ACHN (cell line): ENCODE data around the gene TSPAN15.

Experiments used
- DNase-seq: peaks from one replicate; pipeline ENCODE4 v3.0.0-alpha.2; 2015
- in situ Hi-C: cut with HindIII; loops from 2 replicates; pipeline ENCODE4 v1.10.0; 2017; ENCODE audit warnings: low sequenced_read_pairs, low pct_ligation_motif_present, low pct_unique_long_range_greater_than_20kb

TSPAN15 gene

DNA sequence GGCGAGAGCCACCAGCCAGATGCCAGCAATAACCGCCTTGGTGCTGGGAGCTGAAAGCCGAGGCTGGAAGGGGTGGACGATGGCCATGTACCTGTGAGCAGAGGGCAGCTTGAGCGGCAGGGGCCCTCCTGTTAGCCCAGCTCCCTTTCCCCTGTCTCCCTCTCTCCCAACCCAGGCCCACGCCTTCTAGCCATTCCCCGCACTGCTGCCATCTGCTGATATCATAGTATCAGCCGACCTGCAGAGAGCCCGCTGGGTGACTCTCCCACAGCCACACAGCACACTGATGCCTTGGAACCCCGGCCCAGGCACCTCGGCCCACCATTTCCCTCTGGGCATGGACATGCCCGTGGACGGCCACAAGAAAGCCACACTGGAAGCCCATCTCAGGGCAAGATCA is 36.2 kb upstream of the TSPAN15 start:
- in situ Hi-C loops, result no loop called here
- DNase-seq, result no peak

DNA sequence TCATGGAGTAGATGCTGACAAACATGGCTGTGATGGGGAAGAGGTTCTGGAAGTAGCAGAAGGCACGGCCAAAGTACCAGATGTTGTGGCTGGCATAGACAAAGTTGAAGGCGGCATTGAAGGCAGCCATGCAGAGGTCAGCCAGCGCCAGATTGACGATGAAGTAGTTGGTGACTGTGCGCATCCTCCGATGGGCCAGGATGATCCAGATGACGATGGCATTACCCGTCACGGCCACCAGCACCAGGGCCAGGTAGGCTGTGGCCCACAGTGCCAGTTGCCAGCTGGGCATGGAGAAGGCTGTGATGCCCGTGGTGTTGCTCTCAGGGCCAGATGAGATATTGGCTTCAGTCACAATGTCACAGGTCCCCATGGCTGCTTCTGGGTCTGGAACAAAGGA is 35.3 kb upstream of the TSPAN15 start:
- in situ Hi-C loops, result no loop called here
- no peak for DNase-seq

DNA sequence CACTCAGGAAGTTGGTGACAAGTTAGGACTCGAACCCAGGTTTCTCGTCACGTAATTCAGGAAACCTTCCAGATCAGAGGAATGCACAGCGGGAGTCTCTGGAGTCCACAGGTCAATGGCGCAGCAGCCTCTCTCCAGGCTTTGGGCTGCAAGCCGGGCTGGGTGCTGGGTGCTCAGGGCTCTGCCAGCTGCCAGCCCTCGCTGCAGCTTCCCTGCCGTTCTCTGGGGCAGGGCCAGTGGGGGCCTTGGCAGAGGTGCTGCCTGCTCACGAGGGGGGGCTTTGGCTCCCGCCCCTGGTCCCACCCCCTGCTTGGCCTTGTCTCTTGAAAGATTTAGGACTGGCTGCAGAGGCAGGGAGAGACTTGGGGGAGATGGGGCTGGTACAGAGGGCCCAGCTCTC is 34.6 kb upstream of the TSPAN15 start, which contains the start of gene TACR2:
TACR2 (minus strand) TSS at position 224 of the 400 bp plus-strand sequence. CDS start 595 bp downstream, outside the sequence.
- in situ Hi-C loops, result no loop called here
- DNase-seq, result no peak

DNA sequence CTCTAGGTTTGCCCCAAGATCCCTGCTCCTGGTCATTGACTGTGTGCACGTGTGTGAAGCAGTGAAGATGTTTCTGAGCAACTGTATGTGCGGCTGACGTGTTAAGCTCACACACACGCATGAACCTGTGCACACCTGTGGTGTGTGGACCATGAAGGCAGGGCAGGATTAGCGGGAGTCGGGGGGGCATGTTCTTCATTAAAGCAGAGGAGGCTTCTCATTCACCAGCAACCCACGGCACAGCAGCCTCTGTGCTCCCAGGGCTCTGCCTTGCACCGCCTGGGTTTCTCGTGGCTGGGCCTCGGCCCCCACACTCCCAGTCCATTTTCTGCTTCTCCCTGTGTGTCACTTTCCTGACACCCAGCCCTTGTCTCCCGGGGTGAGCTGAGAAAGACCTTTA is 33.7 kb upstream of the TSPAN15 start:
- in situ Hi-C loops, result no loop called here
- no peak for DNase-seq

DNA sequence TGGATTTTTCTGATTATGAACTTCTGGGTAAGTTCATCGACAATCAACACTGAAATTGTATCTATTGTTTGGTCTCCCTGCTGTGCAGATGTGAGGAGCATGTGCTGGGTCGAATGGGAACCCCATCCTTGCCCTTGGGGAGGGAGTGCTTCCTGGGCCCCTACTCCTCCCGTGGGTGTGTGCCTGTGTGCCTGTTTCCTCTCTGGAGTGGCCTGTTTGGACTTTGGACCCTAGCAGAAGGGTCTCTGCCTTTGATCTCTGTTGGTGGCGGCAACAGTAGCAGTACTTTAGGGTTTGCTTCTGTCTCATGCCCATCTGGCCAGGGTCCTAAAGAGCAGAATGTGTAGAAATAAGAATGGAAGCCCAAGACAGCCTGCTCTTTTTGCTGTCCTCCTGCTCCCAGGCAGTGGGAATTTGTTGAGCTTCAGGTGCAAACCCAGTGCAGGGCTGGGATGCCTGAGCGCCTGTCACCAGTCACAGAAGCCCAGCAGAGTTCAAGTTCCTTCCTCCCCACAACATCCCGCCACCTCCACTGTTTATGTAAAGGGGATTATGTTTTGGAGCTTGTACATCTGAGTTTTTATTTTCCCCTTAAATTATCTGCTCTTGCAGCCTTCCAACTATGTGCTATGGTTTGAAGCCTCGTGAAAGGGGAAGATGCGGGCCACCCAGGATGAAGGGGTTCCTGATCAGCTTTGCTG is 33.1 kb upstream of the TSPAN15 start:
- in situ Hi-C loops, result no loop called here

DNA sequence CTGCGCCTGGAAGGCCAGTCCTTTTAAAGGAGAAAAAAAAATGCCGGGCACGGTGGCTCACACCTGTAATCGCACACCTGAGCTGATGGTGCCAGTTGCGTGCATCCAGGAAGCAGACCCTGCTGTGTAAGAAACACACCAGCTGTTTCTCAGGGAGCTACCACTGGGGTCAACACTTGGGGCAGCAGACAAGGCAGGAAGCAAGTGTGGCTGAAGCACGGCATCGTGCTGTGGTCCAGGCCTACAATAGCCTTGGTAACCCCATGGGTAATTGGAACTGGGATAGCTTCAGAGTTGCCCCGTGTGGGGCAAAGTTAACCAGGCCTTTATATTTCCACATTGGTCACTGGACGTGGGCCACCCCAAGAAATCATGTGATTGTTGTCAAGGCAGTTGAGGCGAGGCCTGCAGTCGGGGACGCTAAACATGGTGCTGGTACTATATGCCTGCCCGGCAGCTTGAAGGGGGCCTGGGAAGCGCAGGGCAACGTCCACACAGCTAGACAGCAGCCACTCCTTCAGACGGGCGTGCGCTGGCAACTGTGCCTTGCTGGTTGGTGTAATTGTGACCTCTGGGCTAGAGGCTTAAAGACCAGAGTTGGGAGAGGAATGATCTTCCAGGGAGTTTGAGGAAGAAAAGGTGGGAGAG is 32.0 kb upstream of the TSPAN15 start:
- DNase-seq, result no peak
- in situ Hi-C loops, result no loop called here

More for the DNA sequence above, 33.1 kb upstream of the TSPAN15 start:
- DNase-seq, result no peak

DNA sequence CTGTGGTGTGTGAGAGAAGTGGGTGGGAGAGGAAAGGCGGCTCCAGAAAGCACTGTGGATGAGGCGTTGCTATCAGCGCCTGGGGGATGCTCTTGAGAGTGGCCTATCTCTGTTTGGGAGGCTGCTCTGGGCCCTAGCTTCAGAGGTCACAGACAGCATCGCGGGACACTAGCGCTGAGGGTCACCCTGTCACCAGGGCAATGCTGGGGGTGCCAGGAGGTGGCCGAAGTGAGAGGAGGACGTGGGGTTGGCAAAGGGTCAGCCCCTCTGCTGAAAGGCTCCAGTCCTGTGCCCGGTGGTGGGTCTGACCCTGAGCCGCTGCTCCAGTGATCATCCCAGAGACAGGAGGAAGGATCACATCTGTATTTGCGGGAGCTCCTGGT is 31.5 kb upstream of the TSPAN15 start:
- in situ Hi-C loops, result loop anchor here (10.0 kb wide), 2 partner anchors 75 to 215 kb away; partner anchors contain the start of gene FAM241B
- DNase-seq, result no peak

DNA sequence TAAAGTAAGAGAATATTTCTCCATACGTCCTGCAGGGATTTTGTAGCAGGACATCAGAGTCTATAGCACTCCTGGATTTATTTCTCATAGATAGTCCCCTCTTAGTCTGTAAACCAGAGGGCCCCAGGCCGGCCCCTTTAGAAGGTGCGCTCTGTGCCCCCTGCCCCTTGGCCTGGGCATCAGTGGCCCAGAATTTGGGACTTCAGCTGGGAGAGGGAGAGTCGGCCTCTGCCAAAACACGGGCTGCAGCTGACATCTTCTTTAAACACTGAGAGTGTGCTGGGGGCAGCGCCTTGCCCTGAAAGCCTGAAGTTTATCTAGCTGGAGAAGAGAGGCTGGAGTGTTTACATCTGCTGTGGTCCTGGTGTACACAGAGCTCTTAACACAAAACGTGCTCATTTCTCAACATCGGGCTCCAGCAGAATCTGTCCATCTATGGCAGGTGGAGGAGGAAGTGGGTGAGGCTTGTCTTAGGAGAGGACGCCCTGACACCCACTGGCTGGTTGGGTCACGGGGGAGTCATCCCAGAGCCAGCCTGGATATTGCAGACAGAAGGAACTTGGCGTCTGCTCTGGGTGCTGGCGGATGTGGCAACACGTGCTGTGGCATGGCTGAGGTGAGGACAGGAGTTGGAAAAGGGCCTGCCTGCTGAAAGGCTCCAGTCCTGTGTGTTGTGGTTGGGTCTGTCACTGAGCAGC is 29.5 kb upstream of the TSPAN15 start:
- DNase-seq, result no peak
- in situ Hi-C loops, result loop anchor here (10.0 kb wide), 2 partner anchors 73 to 213 kb away; partner anchors contain the start of gene FAM241B

DNA sequence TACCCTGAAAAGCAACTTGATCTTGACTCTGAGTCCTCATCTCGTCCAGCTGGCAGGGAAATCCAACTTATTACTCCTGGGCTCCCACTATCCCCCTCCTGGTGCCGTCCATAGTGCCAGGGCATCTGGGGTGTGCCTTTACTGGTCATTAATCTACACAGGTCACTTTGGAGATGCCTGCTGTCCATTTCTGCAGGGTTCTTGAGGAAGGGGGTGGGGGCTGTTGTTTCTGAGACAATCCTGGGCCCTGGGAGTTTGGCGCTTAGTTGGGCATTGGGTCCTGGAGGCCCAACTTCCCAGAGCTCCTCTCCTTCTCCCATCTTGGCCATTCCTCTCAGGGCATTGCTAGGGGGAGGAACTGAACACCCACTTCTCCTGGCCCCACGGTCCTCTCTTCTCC is 28.6 kb upstream of the TSPAN15 start:
- in situ Hi-C loops, result loop anchor here (10.0 kb wide), 2 partner anchors 72 to 212 kb away; partner anchors contain the start of gene FAM241B
- DNase-seq, result no peak

DNA sequence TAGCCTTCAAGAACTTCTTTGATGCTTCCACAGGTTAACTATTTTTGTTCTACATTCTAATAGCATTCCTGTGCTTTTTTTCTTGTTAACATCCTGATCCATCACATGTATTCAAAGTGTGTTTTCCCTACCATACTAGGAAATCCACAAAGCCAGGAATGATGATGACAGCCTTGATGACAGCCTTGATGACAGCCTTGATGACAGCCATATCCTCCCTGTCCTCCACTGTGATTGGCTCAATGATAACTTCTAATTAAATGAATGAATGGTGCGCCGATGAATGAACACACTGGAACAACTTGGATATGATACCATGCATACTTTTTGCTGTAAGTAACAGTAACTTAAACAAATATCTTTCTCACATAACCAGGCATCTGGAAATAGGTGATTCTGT is 26.2 kb upstream of the TSPAN15 start:
- DNase-seq, result no peak
- in situ Hi-C loops, result loop anchor here (10.0 kb wide), 2 partner anchors 70 to 210 kb away; partner anchors contain the start of gene FAM241B

DNA sequence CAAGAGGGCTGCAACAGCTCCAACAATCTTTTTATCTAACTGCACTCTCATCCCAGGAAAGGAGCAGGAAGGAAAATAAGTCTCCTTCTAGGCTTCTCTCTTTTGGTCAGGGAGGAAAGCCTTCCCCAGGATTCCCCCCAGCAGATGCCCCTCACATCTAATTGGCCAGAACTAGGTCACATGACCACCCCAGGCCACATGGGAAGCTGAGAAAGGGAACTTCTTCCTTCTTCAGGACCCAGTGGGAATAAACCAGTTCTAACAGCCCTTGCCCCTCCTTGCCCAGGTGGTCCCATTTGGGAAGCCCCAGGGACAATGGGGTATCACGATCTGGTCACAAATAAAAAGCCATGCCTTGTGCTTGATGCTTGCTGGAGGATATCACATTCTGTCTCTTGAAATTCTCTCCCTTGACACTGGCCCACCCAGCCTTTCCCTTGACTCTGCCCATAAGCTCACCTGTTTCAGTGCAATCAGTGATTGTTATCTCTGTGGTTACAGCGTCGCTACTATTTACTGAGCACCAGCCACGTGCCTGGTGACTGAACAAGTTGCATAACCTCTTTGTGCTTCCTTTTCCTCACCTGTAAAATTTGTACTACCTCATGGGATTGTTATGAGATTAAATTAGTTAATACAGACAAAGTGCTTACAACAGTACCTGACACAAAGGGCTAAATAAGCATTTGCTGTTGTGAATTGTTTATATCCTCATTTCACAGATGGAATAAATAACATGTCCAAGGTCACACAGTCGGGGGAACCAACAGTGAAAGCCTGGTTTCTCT is 25.6 kb upstream of the TSPAN15 start:
- in situ Hi-C loops, result loop anchor here (10.0 kb wide), 2 partner anchors 69 to 209 kb away; partner anchors contain the start of gene FAM241B
- no peak for DNase-seq

DNA sequence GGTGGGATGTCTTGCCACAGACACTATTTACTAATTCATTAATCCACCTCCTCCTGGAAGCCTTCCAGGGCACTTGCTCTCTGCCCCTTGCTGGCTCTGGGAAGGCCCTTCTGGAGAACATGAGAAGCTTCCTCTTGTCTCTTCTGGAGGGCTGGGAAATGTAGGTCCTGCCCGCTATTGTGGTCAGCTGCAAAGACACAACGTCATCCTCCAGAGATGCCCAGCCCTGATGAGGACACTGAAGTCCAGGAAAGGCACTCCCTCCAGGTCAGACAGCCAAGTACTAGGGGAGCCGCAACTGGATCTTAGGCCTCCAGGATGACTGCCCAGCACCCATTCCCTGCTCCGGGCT is 24.9 kb upstream of the TSPAN15 start:
- in situ Hi-C loops, result loop anchor here (10.0 kb wide), 2 partner anchors 68 to 208 kb away; partner anchors contain the start of gene FAM241B
- DNase-seq, result no peak

DNA sequence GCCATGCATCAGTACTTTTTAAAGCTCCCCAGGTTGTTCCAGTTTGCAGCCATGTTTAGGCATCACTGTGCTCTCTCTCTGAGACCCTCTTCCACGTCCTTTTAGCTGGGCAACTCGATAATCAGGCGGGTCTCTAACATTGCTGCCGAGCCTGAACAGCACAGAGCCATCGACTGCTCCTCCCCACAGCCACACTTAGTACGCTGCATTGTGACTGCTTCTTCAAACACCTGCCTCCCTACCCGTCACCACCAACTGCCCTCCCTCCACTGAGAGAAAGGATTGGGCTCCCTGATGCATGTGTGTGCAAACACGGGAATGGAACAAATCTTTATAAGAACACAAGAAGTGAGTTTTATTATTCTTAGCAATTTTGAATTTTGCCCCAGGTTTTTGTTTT is 23.1 kb upstream of the TSPAN15 start:
- no peak for DNase-seq

DNA sequence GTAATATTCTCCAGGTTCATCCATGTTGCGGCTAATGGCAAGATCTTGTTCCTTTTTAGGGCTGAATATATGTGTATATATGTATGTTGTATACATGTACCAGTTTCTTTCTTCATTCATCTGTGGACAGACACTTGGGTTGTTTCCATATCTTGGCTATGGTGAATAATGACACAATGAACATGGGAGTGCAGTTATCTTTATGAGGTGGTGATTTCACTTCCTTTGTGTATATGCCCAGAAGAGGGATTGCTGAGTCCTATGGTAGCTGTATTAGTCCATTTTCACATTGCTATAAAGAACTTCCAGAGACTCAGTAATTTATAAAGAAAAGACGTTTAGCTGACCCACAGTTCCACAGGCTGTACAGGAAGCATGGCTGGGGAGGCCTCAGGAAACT is 17.1 kb upstream of the TSPAN15 start:
- no peak for DNase-seq
- in situ Hi-C loops, result no loop called here

More for the DNA sequence above, 23.1 kb upstream of the TSPAN15 start:
- in situ Hi-C loops, result loop anchor here (10.0 kb wide), 2 partner anchors 67 to 207 kb away; partner anchors contain the start of gene FAM241B

DNA sequence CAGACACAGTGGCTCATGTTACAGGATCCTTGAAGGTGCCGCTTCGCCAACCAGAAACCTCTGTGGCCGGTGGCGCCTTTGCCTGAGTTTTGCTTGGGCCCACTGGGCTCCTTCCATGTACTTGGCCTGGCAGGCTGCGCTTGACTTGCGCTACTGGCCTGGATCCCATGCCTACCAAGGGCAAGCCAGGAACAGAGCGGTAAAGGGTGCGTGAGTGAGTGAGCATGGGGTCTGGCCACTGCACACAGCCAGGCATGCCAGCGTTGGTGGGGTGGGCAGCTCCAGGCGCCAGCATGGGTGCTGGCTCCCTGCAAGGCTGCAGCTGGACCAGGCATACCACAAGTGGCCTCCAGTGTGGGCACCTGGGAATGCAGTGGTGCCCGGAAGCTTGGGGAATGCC is 16.3 kb upstream of the TSPAN15 start:
- DNase-seq, result no peak
- in situ Hi-C loops, result no loop called here

DNA sequence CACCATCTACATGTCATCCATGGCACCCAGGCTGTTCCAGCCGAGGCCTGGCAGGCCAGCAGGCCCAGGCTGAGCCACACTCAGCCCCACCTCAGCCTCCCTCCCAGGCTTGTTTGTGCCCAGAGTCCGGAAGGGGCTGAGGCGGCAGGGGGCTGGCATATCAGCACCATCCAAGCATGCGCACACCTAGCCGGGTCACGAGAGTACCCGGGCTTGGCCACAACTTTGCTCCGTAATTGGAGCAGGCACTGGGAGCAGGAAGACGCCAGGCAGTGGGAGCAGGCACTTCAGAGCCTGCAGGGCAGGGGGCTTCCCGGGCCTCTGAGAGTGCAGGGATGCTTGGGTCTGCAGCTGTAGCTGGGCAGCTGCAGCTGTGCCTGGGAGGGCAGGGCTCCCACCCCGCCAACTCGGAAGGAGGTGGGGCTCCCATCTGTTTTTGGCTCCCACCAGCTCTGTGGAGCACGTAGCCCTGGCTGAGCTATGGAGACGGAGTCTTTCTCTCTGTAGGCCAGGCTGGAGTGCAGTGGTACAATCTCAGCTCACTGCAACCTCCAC is 15.2 kb upstream of the TSPAN15 start:
- no peak for DNase-seq
- in situ Hi-C loops, result no loop called here

DNA sequence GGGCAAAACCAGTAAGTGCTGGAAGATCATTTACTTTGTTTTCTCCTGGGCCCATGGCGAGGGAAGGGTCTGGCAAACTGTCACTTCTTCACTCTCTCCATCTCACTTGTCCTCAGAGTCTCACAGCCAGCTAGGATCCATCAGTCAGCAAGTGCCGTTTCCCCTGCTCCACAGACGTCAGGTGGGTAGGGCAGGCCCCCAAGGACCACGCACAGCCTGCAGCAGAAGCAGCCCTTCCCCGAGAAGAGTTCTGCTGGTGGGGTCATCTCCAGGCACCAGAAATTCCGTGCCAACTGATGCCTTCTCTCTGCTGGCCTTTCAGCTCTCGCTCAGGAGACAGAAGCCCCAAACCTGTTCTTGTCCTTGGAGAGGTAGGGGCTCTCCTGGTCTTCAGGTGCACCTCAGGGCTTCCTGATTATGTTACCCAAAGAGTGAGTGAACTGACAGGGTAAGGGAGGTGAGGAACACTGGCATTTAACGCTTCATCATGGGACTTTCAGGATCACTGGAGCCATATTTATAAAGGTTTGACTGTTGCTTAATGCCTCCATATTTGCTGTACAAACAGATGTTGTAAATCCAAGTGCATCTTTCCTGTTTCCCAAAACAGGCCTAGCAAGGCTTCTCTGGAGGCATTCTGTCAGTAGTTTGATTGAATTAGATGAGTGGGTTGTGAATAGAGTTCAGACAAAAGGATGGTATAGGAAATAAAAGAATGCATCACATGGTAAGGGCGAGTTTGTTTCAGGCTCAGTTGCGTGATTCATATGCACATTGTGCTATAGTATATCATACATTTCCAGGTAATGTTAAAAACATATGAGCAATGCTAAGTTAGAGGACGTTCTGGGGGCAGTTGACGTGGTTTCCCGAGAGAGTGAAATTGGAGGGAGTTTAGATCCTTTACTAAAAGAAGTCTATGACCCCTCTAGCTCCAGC is 13.7 kb upstream of the TSPAN15 start:
- DNase-seq, result no peak
- in situ Hi-C loops, result no loop called here
